Activated effector memory CD4-positive, alpha-beta T cell treated with anti-CD3 and anti-CD28 coated beads, Interleukin-2, amount 50 U/mL, for 16 hours (primary cell): Measurements from ENCODE around the gene UPF3A.
A peak's percentile ranks its signal among the peaks of the same experiment; 100 is the strongest.

Experiments
- DNase-seq: peaks from one replicate; pipeline ENCODE4 v3.0.0-alpha.2; 2020

Gene UPF3A

GRCh38 chr13:114264886-114265611, 16.4 kb upstream of the UPF3A start:
- no peak for DNase-seq

- no peak for DNase-seq
Observed at GRCh38 chr13:114266241-114266640, 15.2 kb upstream of the UPF3A start.

DNA sequence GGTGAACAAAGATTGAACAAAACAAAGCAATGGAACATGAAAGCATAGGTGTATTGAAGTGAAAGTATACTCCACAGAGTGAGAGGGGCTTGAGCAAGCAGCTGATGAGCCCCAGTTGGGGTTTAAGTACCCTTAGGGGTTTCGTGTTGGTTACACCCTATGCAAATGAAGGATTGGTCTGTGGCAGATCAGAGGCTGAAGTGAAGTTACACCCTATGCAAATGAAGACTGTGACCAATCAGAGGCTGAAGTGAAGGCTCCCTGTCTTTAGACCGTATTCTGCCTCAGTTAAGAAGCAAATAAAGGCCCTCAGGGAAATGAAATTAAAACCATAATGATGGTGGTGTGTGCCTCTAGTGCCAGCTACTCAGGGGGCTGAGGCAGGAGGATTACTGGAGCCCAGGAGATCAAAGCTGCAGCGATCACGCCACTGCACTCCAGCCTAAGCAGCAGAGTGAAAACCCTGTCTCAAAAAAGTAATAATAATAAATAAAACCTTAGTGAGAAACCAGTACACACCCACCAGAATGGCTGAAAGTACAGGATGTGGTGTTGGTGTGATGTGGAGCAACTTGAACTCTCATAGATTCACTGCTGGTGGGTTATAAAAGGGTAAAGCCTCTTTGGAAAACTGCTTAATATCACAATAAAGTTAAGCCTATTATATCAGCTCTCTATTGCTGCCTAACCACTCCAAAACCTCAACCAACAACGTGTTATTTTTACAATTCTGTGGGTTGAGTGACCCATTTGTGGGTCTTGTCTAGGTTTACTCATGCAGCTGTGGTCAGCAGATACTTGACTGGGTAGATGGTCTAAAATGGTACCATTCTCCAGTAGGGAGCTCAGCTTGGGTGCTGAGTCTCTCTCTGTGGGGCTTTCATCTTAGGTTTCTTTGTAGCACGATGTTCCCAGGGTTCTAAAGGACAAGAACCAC, 12.8 kb upstream of the UPF3A start:
- DNase-seq: no peak

DNA sequence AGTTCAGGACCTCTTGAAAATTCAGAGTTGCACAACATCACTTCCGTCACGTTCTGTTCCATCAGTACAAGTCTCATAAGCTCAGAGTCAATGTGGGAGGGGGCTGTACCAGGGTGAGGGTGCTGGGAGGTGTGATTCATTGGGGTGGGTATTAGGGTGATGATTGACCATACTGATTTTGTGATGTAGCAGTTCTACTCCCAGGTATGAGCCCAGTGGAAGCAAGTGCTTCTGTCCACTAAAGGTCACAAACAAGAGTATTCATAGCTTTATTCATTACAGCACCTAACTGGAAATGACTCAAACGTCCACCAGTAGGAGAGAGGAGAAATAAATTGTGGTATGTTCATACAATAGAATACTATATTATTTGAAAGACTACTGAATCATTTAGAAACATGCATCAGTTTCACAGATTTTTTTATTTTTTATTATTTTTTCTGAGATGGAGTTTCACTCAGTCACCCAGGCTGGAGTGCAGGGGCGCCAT, 12.1 kb upstream of the UPF3A start:
- no peak for DNase-seq

- DNase-seq: no peak
Observed at GRCh38 chr13:114272977-114273376, 8.4 kb upstream of the UPF3A start.

- DNase-seq: no peak
Observed at GRCh38 chr13:114275304-114275703, 6.1 kb upstream of the UPF3A start.

DNA sequence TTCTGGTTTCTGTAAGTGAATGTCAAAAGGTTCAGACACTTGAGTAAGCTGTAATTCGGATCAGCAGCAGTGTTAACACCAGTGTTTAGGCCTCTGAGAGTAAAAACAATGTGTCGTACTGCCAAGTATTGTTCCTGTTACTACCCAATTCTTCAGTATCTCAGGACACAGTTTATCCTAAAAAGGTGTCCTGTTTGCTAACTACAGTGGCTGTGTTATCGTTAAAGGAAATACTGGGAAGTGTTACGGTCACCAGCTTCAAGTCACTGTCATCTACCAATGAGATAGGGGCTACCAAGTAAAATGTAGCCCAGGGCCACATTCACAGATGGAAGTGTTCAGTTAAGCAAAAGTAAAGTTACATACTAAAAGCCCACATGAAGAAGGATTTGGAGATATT, 2.3 kb upstream of the UPF3A start:
- no peak for DNase-seq

GRCh38 chr13:114279758-114280355, 1.5 kb upstream of the UPF3A start:
- DNase-seq: peak; percentile 63

DNA sequence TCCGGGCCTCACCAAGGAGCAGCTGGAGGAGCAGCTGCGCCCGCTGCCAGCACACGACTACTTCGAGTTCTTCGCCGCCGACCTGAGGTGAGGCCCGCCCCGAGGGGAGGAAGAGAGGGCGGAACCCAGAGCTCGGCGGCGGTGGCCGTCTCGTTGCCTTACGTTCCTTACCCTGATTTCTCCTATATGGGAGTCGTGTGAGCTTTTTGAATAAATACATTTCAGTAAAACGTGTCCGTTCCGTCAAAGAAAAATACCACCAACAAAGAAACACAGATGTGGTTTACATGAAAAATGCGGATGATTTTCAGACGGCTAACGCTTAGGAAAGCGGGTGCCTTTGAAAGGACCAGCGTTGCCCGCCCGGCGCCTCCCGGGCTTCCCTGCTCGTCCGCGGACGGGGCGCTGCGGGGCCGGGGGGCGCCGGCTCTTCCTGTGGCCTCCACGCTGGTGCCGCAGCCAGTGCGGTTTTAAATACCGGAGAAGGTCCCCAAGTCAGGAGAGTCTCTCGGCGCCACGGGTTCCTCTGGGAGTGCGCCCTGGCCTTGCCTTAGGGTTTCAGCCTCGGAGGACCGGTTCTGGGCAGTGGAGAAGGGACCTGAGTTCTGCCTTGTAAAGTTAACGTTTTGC, 755 bp downstream of the UPF3A start:
- DNase-seq: peak; percentile 78

DNA sequence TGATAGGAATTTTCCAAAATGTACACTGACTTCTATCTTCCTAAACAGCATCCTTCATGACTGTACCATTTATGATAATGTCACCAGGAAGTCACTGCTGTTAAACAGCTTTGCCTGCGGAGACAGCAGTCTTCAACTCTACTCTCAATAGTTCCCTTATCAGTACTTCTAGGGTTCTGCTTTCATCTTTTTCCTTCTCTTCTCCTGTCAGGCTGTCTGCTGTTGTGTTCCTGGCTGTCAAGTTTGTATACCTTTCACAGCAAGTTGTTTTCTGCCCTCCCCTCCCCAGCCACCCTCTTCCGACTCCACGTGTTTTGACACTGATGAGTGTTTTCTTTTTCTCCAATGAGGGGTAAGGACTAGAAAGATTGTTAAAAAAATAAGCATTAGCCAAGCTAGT, 2.2 kb downstream of the UPF3A start:
- DNase-seq: peak; percentile 14

DNA sequence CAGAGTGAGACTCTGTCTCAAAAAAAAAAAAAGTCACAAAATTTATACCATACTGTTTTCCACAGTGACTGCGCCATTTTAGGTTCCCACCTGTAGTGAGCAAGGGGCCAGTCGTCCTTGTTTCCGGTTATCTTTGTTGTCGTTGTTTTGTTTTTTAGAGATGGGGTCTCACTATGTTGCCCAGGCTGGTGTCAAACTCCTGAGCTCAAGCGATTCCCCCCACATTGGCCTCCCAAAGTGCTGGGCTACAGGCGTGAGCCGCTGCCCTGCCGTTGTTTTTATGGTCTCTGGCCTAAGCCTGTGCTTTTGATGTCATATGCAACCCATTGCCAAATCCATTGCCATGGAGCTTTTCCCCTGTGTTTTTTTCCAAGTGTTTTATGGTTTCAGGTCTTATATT, 3.3 kb downstream of the UPF3A start:
- peak; percentile 43 for DNase-seq

GRCh38 chr13:114285166-114285808, 3.9 kb downstream of the UPF3A start:
- DNase-seq: peak; percentile 21

DNA sequence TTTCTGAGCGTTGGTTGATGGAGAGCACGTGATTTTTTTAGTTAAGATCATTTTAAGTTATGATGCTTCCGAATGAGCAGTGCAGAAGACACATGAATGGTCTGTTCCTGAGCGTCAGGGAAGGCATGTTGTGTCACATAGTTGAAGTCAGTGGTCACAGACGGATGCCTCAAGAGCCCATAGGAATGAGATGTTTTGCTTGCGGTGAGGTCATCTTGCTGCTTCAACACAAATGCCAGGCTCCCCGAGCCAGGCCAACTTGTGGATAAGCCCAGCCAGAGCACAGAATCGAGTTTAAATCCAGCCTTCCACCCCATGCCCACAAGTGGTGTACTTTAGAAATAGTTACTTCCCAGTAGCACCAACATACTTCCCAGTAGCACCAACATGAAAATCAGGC, 5.4 kb downstream of the UPF3A start:
- DNase-seq: peak; percentile 37

GRCh38 chr13:114288157-114288591, 6.8 kb downstream of the UPF3A start:
- DNase-seq: peak; percentile 55

- peak; percentile 42 for DNase-seq
Observed at GRCh38 chr13:114296448-114296847, 15.0 kb downstream of the UPF3A start.

GRCh38 chr13:114296902-114297301, 15.5 kb downstream of the UPF3A start:
- no peak for DNase-seq

GRCh38 chr13:114298866-114299265, 17.5 kb downstream of the UPF3A start:
- DNase-seq: peak; percentile 39

- DNase-seq: peak; percentile 13
Observed at GRCh38 chr13:114299604-114300305, 18.4 kb downstream of the UPF3A start.

DNA sequence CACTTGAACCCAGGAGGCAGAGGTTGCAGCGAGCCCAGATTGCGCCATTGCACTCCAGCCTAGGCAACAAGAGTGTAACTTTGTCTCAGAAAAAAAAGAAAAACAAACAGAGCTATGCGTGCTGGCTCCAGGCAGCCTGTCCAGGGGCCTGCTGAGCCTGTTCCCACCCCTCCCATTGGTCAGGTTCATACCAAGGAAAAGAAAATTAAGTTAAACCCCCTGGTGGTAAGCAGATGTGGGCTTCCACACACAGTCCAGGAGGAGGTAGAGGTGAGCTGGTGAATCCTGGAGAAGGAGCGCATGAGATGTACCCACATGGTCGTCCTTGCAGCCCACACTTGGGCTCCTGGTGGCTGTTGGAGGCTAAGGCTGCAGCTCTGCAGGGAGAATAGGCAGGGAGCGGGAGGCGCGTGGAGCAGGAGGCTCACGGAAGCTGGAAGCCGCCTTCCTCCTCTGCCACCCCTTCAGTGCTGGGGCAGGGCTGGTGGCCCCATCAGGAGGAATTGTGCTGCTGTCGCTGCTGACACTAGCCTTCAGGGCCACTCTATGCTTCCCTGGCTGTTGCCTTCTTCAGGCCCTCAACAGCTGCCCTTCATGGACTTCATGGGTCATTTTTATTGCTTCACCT, 22.4 kb downstream of the UPF3A start:
- peak; percentile 44 for DNase-seq

DNA sequence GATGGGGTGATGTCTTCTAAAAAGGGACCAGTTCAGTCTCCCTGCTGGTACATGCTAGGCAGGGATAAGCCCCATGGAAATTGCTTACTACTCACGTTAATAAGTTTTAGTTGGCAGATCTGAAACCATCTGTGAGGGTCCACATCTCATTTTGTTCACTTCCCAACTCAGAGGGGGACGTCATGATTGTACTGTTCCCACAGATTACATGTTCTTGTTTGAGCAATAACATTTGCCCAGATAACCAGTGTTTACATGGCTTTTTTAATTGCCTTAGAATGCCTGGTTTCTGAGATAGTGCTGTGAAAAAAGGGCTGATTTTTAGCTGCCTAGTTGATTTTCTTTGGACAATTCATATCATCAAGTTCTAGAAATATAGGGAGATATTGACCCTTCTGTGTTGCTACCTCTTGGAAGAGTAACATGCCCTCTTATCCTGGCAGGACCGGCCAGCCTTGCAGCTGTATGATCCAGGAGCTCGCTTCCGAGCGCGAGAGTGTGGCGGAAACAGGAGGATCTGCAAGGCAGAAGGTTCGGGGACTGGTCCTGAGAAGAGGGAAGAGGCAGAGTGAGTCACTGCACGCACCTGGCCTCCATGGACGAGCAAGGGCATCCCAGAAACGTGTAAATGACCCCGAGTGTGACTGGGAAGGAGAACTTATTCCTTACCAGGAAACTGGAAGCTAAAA, 23.1 kb downstream of the UPF3A start:
- DNase-seq: peak; percentile 25

- no peak for DNase-seq
Observed at GRCh38 chr13:114309086-114309485, 27.7 kb downstream of the UPF3A start.
